ENCODE results near the gene ZNF12. TPM values are rescaled to one million over a fixed set of nuclear protein-coding genes. Genes with fewer than 3 reads are reported as not detected.
A peak's percentile ranks its signal among the peaks of the same experiment; 100 is the strongest.
"Not testable (repeated sequence)": the region's sequence is repeated elsewhere in the genome, so short reads cannot be mapped to it uniquely, and the experiment has no call there.

ZNF12 gene
- total RNA-seq, 1 donor from 2014 or later = 21.7 TPM

GRCh38 chr7:6691609-6692106 lies 15.1 kb downstream of the ZNF12 start:
- peak; percentile 18 for DNase-seq (ENCODE audit: low read depth)

GRCh38 chr7:6691103-6691502 lies 15.6 kb downstream of the ZNF12 start:
- DNase-seq (ENCODE audit: low read depth) = no peak

- no peak for DNase-seq (ENCODE audit: low read depth)
Observed at GRCh38 chr7:6680146-6680545, 26.6 kb downstream of the ZNF12 start.

GRCh38 chr7:6675807-6676405 lies 30.8 kb downstream of the ZNF12 start:
- DNase-seq (ENCODE audit: low read depth) = no peak

- not testable (repeated sequence) for DNase-seq (ENCODE audit: low read depth)
Observed at GRCh38 chr7:6670851-6671250, 35.9 kb downstream of the ZNF12 start.

GRCh38 chr7:6658618-6659345 lies 48.0 kb downstream of the ZNF12 start:
- no peak for DNase-seq (ENCODE audit: low read depth)

GRCh38 chr7:6656413-6656812 lies 50.3 kb downstream of the ZNF12 start:
- DNase-seq (ENCODE audit: low read depth) = no peak

GRCh38 chr7:6655636-6656385 lies 50.9 kb downstream of the ZNF12 start:
- DNase-seq (ENCODE audit: low read depth) = no peak

GRCh38 chr7:6654842-6655610 lies 51.7 kb downstream of the ZNF12 start:
- no peak for DNase-seq (ENCODE audit: low read depth)

- DNase-seq (ENCODE audit: low read depth) = no peak
Observed at GRCh38 chr7:6654113-6654841, 52.5 kb downstream of the ZNF12 start.

GRCh38 chr7:6653071-6654003 lies 53.4 kb downstream of the ZNF12 start:
- no peak for DNase-seq (ENCODE audit: low read depth)

GRCh38 chr7:6652446-6653011 lies 54.2 kb downstream of the ZNF12 start:
- no peak for DNase-seq (ENCODE audit: low read depth)

GRCh38 chr7:6651851-6652445 lies 54.8 kb downstream of the ZNF12 start:
- DNase-seq (ENCODE audit: low read depth) = no peak

- DNase-seq (ENCODE audit: low read depth) = no peak
Observed at GRCh38 chr7:6650521-6651011, 56.2 kb downstream of the ZNF12 start.

- DNase-seq (ENCODE audit: low read depth) = no peak
Observed at GRCh38 chr7:6650086-6650485, 56.7 kb downstream of the ZNF12 start.

GRCh38 chr7:6649241-6649961 lies 57.3 kb downstream of the ZNF12 start:
- no peak for DNase-seq (ENCODE audit: low read depth)

GRCh38 chr7:6648815-6649104 lies 58.0 kb downstream of the ZNF12 start:
- no peak for DNase-seq (ENCODE audit: low read depth)
